Measurements from ENCODE around the gene MAPK1.

MAPK1 gene

DNA sequence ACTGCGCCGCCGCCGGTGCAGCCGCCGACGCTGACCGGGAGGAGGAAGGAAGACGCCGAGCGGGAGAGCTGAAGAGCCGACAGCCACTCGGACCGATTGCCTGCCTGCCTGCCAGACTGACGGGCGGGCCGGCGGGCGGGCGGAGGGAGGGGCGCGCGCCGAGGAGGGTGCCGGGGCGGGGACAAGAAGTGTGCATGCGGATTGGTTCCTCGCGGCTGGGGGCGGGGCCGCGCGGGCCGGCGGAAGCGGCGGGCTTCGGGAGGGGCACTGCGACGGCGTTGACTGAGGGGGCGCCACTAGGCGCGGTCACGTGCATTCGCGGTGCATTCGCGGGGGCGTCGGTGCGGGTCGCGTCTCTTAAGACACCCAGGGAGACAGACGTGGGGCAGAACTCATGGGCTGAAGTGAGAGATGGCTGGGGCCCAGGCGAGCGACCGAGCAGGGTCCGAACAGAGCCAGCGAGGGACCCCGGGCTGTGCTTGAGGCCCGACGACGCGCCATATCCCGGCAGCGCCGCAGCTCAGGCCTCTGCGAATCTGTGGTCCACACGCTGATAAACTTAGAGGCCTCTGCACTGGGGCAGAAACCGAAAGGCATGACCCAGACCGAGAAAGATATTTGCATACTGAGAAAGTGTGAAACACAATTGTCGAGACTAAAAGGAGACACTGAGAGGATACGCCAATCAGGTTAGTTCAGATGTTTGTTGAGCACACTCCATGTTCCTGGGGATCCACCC, at the start of gene MAPK1 (continued):
- TF ChIP-seq, protein P1, sequence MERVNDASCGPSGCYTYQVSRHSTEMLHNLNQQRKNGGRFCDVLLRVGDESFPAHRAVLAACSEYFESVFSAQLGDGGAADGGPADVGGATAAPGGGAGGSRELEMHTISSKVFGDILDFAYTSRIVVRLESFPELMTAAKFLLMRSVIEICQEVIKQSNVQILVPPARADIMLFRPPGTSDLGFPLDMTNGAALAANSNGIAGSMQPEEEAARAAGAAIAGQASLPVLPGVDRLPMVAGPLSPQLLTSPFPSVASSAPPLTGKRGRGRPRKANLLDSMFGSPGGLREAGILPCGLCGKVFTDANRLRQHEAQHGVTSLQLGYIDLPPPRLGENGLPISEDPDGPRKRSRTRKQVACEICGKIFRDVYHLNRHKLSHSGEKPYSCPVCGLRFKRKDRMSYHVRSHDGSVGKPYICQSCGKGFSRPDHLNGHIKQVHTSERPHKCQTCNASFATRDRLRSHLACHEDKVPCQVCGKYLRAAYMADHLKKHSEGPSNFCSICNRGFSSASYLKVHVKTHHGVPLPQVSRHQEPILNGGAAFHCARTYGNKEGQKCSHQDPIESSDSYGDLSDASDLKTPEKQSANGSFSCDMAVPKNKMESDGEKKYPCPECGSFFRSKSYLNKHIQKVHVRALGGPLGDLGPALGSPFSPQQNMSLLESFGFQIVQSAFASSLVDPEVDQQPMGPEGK (tag by site-specific recombination; IDR thresholded peaks at IDR 0.05), result peak; percentile 99
- TF ChIP-seq, protein P2, sequence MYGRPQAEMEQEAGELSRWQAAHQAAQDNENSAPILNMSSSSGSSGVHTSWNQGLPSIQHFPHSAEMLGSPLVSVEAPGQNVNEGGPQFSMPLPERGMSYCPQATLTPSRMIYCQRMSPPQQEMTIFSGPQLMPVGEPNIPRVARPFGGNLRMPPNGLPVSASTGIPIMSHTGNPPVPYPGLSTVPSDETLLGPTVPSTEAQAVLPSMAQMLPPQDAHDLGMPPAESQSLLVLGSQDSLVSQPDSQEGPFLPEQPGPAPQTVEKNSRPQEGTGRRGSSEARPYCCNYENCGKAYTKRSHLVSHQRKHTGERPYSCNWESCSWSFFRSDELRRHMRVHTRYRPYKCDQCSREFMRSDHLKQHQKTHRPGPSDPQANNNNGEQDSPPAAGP (tag by site-specific recombination; IDR thresholded peaks at IDR 0.05), result peak; percentile 92; the same call in 1 of the 2 replicates
- TF ChIP-seq SCRT2 (tag by site-specific recombination; IDR thresholded peaks at IDR 0.05) (no peak), KLF8 (tag by site-specific recombination; IDR thresholded peaks at IDR 0.05) (peak; percentile 89; the same call in 1 of the 2 replicates), ZBTB48 (tag by site-specific recombination; IDR thresholded peaks at IDR 0.05) (peak; percentile 86), YY2 (tag by site-specific recombination; IDR thresholded peaks at IDR 0.05) (0 out of 2 replicates have a peak, but pooled peaks have one; percentile 37), ZBTB17 (tag by site-specific recombination; IDR thresholded peaks at IDR 0.05) (peak; percentile 86), ZIC2 (tag by site-specific recombination; IDR thresholded peaks at IDR 0.05) (peak; percentile 20; the same call in 1 of the 2 replicates), GLI4 (tag by site-specific recombination; IDR thresholded peaks at IDR 0.05) (peak; percentile 36; the same call in 1 of the 2 replicates)
- TF ChIP-seq, protein P3, sequence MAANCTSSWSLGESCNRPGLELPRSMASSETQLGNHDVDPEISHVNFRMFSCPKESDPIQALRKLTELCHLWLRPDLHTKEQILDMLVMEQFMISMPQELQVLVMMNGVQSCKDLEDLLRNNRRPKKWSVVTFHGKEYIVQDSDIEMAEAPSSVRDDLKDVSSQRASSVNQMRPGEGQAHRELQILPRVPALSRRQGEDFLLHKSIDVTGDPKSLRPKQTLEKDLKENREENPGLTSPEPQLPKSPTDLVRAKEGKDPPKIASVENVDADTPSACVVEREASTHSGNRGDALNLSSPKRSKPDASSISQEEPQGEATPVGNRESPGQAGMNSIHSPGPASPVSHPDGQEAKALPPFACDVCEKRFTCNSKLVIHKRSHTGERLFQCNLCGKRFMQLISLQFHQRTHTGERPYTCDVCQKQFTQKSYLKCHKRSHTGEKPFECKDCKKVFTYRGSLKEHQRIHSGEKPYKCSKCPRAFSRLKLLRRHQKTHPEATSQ (tag by site-specific recombination; IDR thresholded peaks at IDR 0.05), result peak; percentile 72; the same call in 1 of the 2 replicates
- TF ChIP-seq, protein P4, sequence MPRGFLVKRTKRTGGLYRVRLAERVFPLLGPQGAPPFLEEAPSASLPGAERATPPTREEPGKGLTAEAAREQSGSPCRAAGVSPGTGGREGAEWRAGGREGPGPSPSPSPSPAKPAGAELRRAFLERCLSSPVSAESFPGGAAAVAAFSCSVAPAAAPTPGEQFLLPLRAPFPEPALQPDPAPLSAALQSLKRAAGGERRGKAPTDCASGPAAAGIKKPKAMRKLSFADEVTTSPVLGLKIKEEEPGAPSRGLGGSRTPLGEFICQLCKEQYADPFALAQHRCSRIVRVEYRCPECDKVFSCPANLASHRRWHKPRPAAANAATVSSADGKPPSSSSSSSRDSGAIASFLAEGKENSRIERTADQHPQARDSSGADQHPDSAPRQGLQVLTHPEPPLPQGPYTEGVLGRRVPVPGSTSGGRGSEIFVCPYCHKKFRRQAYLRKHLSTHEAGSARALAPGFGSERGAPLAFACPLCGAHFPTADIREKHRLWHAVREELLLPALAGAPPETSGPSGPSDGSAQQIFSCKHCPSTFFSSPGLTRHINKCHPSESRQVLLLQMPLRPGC (tag by site-specific recombination; IDR thresholded peaks at IDR 0.05), result 0 out of 2 replicates have a peak, but pooled peaks have one; percentile 48
- TF ChIP-seq, protein P5, sequence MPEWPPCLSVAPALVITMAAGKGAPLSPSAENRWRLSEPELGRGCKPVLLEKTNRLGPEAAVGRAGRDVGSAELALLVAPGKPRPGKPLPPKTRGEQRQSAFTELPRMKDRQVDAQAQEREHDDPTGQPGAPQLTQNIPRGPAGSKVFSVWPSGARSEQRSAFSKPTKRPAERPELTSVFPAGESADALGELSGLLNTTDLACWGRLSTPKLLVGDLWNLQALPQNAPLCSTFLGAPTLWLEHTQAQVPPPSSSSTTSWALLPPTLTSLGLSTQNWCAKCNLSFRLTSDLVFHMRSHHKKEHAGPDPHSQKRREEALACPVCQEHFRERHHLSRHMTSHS (tag by site-specific recombination; IDR thresholded peaks at IDR 0.05), result no peak
- TF ChIP-seq, protein P6, sequence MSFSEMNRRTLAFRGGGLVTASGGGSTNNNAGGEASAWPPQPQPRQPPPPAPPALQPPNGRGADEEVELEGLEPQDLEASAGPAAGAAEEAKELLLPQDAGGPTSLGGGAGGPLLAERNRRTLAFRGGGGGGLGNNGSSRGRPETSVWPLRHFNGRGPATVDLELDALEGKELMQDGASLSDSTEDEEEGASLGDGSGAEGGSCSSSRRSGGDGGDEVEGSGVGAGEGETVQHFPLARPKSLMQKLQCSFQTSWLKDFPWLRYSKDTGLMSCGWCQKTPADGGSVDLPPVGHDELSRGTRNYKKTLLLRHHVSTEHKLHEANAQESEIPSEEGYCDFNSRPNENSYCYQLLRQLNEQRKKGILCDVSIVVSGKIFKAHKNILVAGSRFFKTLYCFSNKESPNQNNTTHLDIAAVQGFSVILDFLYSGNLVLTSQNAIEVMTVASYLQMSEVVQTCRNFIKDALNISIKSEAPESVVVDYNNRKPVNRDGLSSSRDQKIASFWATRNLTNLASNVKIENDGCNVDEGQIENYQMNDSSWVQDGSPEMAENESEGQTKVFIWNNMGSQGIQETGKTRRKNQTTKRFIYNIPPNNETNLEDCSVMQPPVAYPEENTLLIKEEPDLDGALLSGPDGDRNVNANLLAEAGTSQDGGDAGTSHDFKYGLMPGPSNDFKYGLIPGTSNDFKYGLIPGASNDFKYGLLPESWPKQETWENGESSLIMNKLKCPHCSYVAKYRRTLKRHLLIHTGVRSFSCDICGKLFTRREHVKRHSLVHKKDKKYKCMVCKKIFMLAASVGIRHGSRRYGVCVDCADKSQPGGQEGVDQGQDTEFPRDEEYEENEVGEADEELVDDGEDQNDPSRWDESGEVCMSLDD (tag by site-specific recombination; IDR thresholded peaks at IDR 0.05), result peak; percentile 88
- TF ChIP-seq, protein P7, sequence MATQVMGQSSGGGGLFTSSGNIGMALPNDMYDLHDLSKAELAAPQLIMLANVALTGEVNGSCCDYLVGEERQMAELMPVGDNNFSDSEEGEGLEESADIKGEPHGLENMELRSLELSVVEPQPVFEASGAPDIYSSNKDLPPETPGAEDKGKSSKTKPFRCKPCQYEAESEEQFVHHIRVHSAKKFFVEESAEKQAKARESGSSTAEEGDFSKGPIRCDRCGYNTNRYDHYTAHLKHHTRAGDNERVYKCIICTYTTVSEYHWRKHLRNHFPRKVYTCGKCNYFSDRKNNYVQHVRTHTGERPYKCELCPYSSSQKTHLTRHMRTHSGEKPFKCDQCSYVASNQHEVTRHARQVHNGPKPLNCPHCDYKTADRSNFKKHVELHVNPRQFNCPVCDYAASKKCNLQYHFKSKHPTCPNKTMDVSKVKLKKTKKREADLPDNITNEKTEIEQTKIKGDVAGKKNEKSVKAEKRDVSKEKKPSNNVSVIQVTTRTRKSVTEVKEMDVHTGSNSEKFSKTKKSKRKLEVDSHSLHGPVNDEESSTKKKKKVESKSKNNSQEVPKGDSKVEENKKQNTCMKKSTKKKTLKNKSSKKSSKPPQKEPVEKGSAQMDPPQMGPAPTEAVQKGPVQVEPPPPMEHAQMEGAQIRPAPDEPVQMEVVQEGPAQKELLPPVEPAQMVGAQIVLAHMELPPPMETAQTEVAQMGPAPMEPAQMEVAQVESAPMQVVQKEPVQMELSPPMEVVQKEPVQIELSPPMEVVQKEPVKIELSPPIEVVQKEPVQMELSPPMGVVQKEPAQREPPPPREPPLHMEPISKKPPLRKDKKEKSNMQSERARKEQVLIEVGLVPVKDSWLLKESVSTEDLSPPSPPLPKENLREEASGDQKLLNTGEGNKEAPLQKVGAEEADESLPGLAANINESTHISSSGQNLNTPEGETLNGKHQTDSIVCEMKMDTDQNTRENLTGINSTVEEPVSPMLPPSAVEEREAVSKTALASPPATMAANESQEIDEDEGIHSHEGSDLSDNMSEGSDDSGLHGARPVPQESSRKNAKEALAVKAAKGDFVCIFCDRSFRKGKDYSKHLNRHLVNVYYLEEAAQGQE (tag by site-specific recombination; IDR thresholded peaks at IDR 0.05), result no peak
- TF ChIP-seq, protein P8, sequence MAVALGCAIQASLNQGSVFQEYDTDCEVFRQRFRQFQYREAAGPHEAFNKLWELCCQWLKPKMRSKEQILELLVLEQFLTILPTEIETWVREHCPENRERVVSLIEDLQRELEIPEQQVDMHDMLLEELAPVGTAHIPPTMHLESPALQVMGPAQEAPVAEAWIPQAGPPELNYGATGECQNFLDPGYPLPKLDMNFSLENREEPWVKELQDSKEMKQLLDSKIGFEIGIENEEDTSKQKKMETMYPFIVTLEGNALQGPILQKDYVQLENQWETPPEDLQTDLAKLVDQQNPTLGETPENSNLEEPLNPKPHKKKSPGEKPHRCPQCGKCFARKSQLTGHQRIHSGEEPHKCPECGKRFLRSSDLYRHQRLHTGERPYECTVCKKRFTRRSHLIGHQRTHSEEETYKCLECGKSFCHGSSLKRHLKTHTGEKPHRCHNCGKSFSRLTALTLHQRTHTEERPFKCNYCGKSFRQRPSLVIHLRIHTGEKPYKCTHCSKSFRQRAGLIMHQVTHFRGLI (tag by site-specific recombination; IDR thresholded peaks at IDR 0.05), result no peak
- TF ChIP-seq, protein P9, sequence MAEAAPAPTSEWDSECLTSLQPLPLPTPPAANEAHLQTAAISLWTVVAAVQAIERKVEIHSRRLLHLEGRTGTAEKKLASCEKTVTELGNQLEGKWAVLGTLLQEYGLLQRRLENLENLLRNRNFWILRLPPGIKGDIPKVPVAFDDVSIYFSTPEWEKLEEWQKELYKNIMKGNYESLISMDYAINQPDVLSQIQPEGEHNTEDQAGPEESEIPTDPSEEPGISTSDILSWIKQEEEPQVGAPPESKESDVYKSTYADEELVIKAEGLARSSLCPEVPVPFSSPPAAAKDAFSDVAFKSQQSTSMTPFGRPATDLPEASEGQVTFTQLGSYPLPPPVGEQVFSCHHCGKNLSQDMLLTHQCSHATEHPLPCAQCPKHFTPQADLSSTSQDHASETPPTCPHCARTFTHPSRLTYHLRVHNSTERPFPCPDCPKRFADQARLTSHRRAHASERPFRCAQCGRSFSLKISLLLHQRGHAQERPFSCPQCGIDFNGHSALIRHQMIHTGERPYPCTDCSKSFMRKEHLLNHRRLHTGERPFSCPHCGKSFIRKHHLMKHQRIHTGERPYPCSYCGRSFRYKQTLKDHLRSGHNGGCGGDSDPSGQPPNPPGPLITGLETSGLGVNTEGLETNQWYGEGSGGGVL (tag by site-specific recombination; IDR thresholded peaks at IDR 0.05), result peak; percentile 51

All from HEK293 (cell line).